Activated T-helper 17 cell treated with anti-CD3 and anti-CD28 coated beads, Interleukin-2, amount 50 U/mL, for 72 hours (primary cell): ENCODE data around the gene CBX5. TPM values are rescaled to one million over a fixed set of nuclear protein-coding genes. Genes with fewer than 3 reads are reported as not detected.
"Not testable (repeated sequence)": the region's sequence is repeated elsewhere in the genome, so short reads cannot be mapped to it uniquely, and the experiment has no call there.

Experiments
- ATAC-seq: fragments of 150-1000 bp; cut with Tn5 transposase; replicated peaks from 2 replicates; pipeline ENCODE4 v1.10.0; 2021; ENCODE audit warnings: mild to moderate bottlenecking, moderate library complexity
- H3K27ac Mint-ChIP-seq: one replicate; pipeline ENCODE4 v1.8.0; 2022; ENCODE audit warnings: mixed read lengths
- H3K27me3 Mint-ChIP-seq: one replicate; pipeline ENCODE4 v1.8.0; 2022; ENCODE audit warnings: mixed read lengths
- H3K36me3 Mint-ChIP-seq: one replicate; pipeline ENCODE4 v1.8.0; 2022; ENCODE audit warnings: low read depth, mild to moderate bottlenecking, mixed read lengths
- H3K4me1 Mint-ChIP-seq: one replicate; pipeline ENCODE4 v1.8.0; 2022; ENCODE audit warnings: mixed read lengths
- H3K4me3 Mint-ChIP-seq: one replicate; pipeline ENCODE4 v1.8.0; 2022; ENCODE audit warnings: mild to moderate bottlenecking, mixed read lengths
- H3K9me3 Mint-ChIP-seq: one replicate; pipeline ENCODE4 v1.8.0; 2022; ENCODE audit warnings: mixed read lengths
- total RNA-seq, 2 donors: library from RNA; stranded (reverse); gene quantifications; one replicate each; pipeline ENCODE4 v1.2.3, GENCODE V29; 2022

The CBX5 gene
- total RNA-seq, result 10 to 100 TPM; 82.0 to 89.7 TPM

DNA sequence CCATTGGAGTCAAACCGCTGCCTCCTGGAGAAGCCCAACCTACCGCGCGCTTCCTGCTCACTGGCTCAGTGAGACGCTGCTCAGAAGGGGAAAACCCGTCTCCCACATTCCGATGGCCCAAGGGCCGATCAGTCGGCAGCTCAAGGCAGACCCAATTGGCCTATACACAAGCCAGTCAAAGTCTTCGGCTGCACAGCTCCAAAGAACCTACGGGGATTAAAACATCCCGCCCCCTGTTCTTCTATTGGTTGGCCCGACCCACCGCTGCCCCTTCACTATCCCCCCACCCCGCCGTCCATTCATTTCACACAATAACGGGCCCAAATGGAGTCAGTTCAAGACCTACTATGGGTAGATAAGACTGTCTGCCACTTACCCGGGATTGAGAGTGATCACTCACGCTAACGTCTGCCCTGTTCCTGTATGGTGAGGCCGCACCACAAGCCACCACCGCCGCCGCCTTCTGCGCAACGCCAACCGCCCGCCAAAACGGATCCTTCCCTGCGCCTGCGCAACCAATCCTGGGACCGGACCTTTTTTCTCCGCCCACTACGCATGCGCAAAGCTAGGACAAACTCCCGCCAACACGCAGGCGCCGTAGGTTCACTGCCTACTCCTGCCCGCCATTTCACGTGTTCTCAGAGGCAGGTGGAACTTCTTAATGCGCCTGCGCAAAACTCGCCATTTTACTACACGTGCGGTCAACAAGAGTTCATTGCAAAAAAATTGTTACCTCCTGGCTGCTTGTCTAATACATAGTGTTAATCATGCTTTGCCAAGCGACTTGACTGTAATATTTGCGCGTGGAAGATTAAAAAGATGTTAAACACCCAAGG is at the start of gene CBX5:
Gene CBX5, minus strand, starts transcription at position 491 of the 836 bp plus-strand sequence. CDS start 22,472 bp downstream, outside the sequence.
- H3K4me1 Mint-ChIP-seq, result peaks cover 31% of the 10 kb centered on the region
- H3K27me3 Mint-ChIP-seq, result no peaks in the 10 kb centered on the region
- ATAC-seq, result peak; percentile 78
- peaks cover 21% of the 10 kb centered on the region for H3K36me3 Mint-ChIP-seq
- H3K27ac Mint-ChIP-seq, result no peak within 1 kb of the TSS
- H3K4me3 Mint-ChIP-seq, result no peak within 1 kb of the TSS
- no peaks in the 10 kb centered on the region for H3K9me3 Mint-ChIP-seq

DNA sequence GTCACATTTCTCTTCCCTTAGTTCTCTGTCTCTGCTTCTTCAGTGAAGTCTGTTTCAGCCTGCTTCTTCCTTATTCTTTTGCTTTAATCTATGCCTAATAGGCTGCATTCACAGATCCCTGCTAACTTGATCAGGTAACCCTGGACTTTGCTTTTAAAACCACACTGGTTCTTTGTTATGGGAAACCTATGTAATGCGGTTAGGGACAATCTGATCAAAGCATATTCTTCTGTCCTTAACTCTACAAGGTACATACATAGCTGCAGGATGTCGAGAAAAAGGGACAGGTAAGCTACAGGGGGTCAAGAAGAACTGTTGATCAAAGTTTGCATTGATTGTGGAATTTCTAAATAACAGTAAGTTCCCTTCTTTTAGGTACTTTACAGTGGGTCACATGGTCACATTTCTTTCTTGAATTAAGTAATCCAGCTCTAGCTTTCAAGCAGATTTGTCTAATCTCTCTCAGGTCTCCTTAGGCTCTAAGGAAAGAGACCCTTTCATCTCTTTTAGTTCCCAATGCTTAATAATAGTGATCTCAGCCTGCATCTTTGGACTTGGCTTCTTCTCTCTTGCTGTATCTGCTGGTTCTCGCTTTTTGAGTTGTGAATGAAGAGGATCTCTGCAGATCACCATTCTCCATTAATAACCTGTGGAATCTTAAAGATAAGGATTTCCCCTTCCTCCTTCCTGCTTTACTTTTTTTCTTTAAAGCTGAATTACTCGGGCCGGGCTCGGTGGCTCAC is 48.8 kb upstream of the CBX5 start:
- Mint-ChIP-seq H3K4me1 (peaks cover 28% of the 10 kb centered on the region), H3K4me3 (peak overlapping the region; percentile 59), H3K36me3 (peaks cover 23% of the 10 kb centered on the region), H3K9me3 (no peaks in the 10 kb centered on the region), H3K27ac (peak overlapping the region; percentile 87), H3K27me3 (no peaks in the 10 kb centered on the region)
- no peak for ATAC-seq

DNA sequence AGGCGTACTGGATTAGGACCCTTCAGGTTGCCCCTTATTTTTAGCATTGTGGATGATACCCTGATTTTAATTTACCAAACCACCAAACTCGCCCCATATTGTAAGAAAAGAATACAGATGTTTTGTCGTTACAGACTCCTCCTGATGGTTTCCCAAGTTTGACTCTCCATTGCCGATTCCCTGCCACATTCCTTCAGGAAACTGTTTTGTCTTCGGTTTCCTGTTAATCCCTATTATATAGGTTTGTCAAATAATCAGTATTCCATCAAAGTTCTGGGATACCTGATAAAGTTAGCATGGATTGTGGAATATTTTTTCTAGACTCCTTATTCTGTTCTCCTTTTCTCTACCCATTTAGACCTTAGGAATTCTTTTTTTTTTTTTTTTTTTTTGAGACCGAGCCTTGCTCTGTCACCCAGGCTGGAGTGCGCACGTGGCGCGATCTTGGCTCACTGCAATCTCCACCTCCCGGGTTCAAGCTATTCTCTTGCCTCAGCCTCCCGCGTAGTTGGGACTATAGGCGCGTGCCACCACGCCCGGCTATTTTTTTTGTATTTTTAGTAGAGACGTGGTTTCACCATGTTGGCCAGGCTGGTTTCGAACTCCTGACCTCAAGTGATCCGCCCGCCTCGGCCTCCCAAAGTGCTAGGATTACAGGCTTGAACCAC is 45.7 kb upstream of the CBX5 start:
- peak overlapping the region; percentile 96 for H3K4me3 Mint-ChIP-seq
- peaks cover 23% of the 10 kb centered on the region for H3K36me3 Mint-ChIP-seq
- H3K27ac Mint-ChIP-seq, result peak overlapping the region; percentile 98
- ATAC-seq, H3K27me3 Mint-ChIP-seq, H3K9me3 Mint-ChIP-seq: not testable (repeated sequence)
- peaks cover 19% of the 10 kb centered on the region for H3K4me1 Mint-ChIP-seq

DNA sequence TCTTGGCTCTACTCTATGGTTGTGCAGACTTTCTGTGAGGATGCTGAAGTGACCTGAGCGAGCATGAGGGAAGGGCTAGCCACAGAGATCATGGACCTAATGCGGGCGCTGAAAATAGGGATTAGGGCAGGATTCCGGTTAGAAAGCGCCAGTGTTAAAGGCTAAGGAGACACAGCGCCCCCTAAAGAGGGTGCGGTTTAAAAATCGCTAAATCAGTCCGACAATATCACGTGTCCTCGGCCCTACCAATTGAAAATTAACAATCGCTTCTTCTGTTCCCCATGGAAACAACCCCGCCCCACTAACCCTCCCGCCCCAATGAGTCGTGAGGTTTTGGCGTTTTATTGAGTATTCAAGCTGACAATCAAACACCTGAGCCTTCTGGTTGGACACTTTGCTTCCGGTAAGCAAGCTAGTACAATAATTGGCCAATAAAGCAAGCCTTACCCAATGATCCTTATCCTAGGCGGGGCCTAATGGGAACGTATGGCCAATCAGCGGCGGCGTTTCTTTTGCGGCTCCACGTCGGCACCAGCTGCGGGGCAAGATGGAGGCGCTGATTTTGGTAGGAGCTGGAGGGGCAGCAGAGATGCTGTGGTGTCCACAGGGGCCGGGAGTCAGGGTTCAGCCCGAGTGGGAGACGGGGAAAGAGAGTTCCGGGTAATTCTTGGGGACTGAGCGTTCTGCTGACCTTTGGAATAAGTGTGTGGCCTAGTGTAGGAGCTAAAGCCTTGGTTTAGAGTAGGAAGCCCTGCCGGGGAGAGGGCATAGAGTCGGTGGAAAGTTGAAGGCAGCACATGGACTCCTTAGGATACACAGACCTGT is 44.9 kb upstream of the CBX5 start, which contains the start of gene COPZ1:
Gene COPZ1, plus strand, starts transcription at position 515 of the 825 bp plus-strand sequence. Its CDS starts 33 bp downstream, at position 548.
- Mint-ChIP-seq H3K4me3 (peak within 1 kb of the TSS; percentile 96), H3K9me3 (no peaks in the 10 kb centered on the region), H3K4me1 (peaks cover 12% of the 10 kb centered on the region), H3K36me3 (peaks cover 21% of the 10 kb centered on the region), H3K27me3 (no peaks in the 10 kb centered on the region), H3K27ac (peak within 1 kb of the TSS; percentile 98)
- ATAC-seq, result peak; percentile 98

DNA sequence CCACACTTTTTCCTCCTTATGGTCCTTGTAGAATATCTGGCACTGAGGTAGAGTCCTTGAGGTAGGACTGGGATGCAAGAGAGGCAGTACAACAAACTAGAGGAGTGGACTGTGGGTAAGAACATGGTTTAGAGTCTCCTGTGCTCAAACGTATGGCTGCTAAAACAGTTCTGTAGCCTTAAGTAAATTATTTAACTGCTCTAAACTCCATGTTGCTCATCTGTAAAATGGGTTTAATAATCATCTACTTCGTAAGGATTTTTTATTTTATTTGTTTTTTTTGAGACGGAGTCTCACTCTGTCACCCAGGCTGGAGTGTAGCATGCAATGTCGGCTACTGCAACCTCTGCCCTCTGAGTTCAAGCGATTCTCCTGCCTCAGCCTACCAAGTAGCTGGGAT is 41.4 kb upstream of the CBX5 start:
- Mint-ChIP-seq H3K36me3 (peaks cover 8% of the 10 kb centered on the region), H3K27ac (no peak overlapping the region), H3K27me3 (no peaks in the 10 kb centered on the region), H3K9me3 (no peaks in the 10 kb centered on the region), H3K4me1 (peaks cover 4% of the 10 kb centered on the region), H3K4me3 (no peak overlapping the region)
- ATAC-seq, result no peak

DNA sequence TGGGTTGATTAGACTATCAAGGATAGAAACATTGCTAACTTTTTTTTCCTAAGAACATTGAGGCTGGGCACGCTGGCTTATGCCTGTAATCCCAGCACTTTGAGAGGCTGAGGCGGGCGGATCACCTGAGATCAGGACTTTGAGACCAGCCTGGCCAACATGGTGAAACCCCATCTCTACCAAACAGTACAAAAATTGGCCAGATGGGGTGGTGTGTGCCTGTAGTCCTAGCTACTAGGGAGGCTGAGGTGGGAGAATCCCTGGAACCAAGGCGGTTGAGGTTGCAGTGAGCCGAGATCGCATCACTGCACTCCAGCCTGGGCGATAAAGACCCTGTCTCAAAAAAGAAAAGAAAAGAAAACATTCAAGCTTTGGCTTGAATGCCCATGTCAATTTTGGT is 32.4 kb upstream of the CBX5 start:
- ATAC-seq, H3K9me3 Mint-ChIP-seq, H3K27ac Mint-ChIP-seq: not testable (repeated sequence)

DNA sequence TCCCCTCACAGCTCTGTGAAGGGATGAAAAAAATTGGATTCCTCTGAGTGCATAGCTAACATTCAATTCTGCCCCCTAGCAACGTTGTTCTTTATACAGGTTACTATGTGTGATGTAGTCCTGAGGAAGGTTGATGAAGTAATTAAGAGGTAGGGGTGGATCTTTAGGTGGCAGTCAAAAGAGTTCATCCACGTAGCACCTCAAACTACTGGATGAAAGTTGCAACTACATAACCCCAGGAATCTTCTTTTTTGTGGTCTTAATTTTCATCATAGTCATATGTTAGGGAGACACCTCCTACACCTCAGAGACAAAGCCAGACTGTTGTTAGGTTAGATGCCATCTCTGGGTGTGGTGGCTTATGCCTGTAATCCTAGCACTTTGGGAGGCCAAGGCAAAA is 31.1 kb upstream of the CBX5 start:
- no peak for ATAC-seq
- Mint-ChIP-seq H3K4me1 (peaks cover 5% of the 10 kb centered on the region), H3K27me3 (peaks cover 3% of the 10 kb centered on the region), H3K4me3 (no peak overlapping the region), H3K27ac (no peak overlapping the region), H3K9me3 (no peaks in the 10 kb centered on the region), H3K36me3 (no peaks in the 10 kb centered on the region)

More for the DNA sequence above, 32.4 kb upstream of the CBX5 start:
- not testable (repeated sequence) for H3K27me3 Mint-ChIP-seq, H3K36me3 Mint-ChIP-seq, H3K4me3 Mint-ChIP-seq, H3K4me1 Mint-ChIP-seq

DNA sequence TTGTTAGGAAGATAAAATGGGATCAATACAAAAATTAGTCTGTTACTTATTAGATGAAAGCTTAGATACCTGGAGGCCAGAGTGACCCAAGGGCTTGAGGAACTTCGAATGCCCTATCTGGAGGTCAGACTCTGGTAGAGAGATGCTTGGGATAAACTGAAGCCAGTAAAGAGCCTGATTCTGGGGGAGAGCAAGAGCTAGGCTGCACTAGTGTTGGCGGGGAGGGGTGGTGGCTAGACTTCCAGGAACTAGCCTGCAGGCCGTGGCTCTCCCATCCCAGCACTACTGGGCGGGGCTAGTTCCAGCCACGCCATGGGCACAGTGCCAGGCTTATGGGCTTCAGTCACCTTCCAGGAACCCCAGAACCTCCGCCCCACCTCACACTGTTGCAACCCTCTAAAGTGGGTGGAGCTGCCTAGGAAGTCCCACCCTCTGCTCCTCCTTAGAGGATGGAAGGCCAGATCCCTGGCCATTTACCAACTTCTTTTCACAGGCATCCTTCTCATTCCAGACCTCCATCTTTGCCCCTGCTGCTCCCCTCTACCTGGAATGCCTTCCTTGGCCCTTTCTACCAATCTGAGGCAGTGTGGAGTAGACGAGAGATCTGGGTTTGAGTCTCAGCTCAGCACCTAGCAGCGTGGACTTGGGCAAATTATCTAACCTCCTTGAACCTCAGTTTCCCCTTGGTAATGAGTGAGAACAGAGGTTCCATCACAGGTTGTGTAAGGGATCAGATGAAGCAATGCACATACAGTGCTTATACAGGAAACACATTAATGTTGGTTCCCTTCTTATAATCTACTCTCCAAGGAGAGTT is 27.2 kb upstream of the CBX5 start:
- H3K27me3 Mint-ChIP-seq, result peaks cover 17% of the 10 kb centered on the region
- H3K27ac Mint-ChIP-seq, result peak overlapping the region; percentile 60
- no peak overlapping the region for H3K4me3 Mint-ChIP-seq
- no peaks in the 10 kb centered on the region for H3K9me3 Mint-ChIP-seq
- peaks cover 5% of the 10 kb centered on the region for H3K4me1 Mint-ChIP-seq
- peak; percentile 79 for ATAC-seq
- no peaks in the 10 kb centered on the region for H3K36me3 Mint-ChIP-seq

DNA sequence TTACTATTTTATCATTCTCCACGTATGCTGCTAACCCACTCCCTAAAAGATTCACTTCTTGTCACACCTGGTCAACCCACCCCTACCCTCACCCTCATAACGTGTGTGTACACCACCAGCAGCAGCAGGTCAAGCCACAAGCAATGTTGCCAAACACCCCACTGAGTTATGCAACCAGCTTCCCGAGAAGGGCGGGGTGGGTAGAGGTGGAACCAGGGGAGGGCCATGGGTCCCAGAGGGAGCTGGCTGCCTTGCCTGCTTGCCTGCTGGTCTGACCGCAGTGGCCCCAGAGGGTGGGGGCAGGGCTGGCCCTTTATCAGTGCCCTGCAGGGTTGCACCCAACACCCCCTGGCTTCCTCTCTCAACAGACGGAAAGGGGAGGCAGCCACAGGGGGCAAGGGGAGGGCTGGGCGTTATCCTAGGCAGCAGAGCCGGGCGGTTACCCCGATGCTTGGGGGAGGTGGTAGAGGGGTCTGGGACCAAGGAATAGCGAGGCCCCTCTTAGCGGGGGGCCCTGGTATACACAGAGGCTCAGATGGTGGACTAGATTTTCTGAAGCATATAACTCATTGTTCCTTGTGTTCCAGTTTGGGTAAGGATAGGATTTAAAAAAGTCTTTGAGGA is 24.4 kb upstream of the CBX5 start:
- Mint-ChIP-seq H3K36me3 (no peaks in the 10 kb centered on the region), H3K4me3 (no peak overlapping the region), H3K4me1 (peaks cover 5% of the 10 kb centered on the region), H3K27ac (no peak overlapping the region), H3K9me3 (no peaks in the 10 kb centered on the region), H3K27me3 (peaks cover 32% of the 10 kb centered on the region)
- no peak for ATAC-seq

DNA sequence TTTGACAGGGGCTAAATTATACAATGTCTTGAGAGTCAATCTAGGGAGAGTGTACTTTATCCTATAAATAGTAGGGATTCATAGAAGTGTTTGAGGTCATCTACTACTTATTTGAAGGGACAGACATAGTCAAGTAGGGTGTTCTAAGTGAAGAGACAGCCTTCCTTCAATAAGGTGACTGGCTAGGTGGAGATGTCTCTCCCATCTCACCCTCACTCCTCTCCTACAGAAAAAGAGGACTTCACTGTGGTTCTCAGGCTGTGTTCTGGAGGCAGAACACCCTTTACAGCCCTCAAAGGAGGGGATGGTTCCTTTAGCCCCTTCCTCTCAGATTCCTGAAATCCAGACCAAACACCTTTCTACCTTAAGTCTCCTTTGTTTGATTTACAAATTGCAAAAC is 23.7 kb upstream of the CBX5 start:
- Mint-ChIP-seq H3K9me3 (no peaks in the 10 kb centered on the region), H3K27me3 (peaks cover 37% of the 10 kb centered on the region), H3K36me3 (no peaks in the 10 kb centered on the region), H3K27ac (no peak overlapping the region), H3K4me1 (peaks cover 5% of the 10 kb centered on the region), H3K4me3 (no peak overlapping the region)
- no peak for ATAC-seq

DNA sequence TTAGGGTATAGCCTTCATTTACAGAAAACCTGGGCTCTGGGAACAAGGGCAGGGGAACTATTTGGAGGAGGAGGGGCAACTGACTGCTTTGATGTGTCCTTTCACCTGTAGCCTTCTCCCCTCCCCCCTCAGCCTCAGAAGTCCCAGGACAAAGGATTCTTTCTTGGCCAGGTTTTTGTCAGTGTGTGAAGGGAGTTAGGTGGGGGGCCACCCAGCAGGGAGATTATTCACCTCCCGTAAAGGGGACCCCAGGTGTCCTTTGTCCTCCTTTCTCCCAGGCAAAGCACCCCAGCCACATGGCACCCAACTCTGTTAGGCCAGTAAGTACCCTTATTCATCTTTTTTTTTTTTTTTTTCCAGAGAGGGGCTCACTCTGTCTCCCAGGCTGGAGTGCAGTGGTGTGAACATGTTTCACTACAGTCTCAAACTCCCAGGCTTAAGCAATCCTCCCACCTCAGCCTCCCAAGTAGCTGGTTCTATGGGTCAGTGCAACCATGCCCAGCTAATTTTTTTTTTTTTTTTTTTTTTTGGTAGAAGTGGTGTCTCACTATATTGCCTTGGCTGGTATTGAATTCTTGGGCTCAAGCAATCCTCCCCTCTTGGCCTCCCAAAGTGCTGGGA is 21.6 kb upstream of the CBX5 start:
- Mint-ChIP-seq H3K27me3 (peaks cover 37% of the 10 kb centered on the region), H3K4me3 (no peak overlapping the region), H3K27ac (no peak overlapping the region), H3K36me3 (no peaks in the 10 kb centered on the region), H3K9me3 (no peaks in the 10 kb centered on the region), H3K4me1 (no peaks in the 10 kb centered on the region)
- ATAC-seq, result no peak

DNA sequence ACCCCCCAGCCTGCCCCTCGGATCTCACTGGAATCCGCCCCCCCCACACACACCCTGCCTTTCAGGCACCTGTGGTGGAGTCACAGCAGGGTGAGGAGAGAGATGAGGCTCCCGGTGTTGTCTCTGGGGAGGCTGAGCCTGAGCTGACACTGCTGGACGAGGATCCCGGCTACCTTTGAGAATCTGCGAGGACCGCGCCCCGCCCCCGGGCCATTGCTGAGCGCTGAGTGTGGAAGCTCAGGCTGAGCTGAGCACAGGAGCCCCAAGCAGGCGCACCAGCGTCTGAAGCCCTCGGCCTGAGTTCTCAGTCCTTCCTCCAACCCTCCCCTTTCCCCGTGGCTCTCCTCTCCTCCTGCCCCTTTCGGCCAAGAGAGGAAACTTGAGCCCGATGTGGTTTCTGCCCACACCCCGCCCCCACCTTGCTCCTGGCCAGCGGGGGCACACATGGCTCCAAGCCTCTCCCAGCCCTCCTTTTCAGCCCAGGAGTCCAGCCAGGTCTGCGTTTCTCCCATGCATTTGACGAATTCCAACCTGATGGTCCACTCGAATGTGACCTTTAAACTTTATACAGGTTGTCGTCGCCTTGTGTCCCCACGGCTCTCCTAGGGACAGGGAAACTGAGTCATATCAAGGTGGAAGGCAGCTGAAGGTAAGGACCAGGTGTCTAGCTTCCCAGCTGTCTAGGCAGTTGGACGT is 21.0 kb upstream of the CBX5 start, which contains the start of gene NFE2:
Gene NFE2, minus strand, starts transcription at position 284 of the 696 bp plus-strand sequence. CDS start 5,767 bp downstream, outside the sequence.
- Mint-ChIP-seq H3K27ac (no peak within 1 kb of the TSS), H3K4me3 (peak within 1 kb of the TSS; percentile 29), H3K4me1 (no peaks in the 10 kb centered on the region), H3K9me3 (no peaks in the 10 kb centered on the region), H3K27me3 (peaks cover 37% of the 10 kb centered on the region), H3K36me3 (no peaks in the 10 kb centered on the region)
- ATAC-seq, result peak; percentile 71
